Measurements from ENCODE around the gene CCM2.

- TF ChIP-seq CTCF (IDR thresholded peaks at IDR 0.05): no peak
- TF ChIP-seq CHD2 (IDR thresholded peaks at IDR 0.05; ENCODE audit: low read length, partially characterized antibody): no peak
- no peak for TF ChIP-seq PHF8 (IDR thresholded peaks at IDR 0.05; ENCODE audit: borderline replicate concordance, low read depth)
- no peak for TF ChIP-seq ESRRA (IDR thresholded peaks at IDR 0.05; ENCODE audit: borderline replicate concordance, low read length)
- no peak for TF ChIP-seq MAX (IDR thresholded peaks at IDR 0.05)
- no peak for TF ChIP-seq MAFK (IDR thresholded peaks at IDR 0.05; ENCODE audit: partially characterized antibody)
- no peak for TF ChIP-seq POLR2A (IDR thresholded peaks at IDR 0.05; ENCODE audit: low read length)
- TF ChIP-seq ELK1 (IDR thresholded peaks at IDR 0.05; ENCODE audit: low read depth, low read length): no peak
- TF ChIP-seq REST (IDR thresholded peaks at IDR 0.05): no peak
- no peak for TF ChIP-seq MYC (IDR thresholded peaks at IDR 0.05; ENCODE audit: borderline replicate concordance, low read length)
- no peak for TF ChIP-seq JUNB (IDR thresholded peaks at IDR 0.05)
Measured at GRCh38 chr7:44969701-44970522, 30.1 kb upstream of the CCM2 start.

Data from A549 (cell line).